ENCODE results near the gene BPHL. TPM values are rescaled to one million over a fixed set of nuclear protein-coding genes. Genes with fewer than 3 reads are reported as not detected.

Gene BPHL
- total and polyA plus RNA-seq, 2 experiments from 2014 or later, result 22.8 to 45.5 TPM

DNA sequence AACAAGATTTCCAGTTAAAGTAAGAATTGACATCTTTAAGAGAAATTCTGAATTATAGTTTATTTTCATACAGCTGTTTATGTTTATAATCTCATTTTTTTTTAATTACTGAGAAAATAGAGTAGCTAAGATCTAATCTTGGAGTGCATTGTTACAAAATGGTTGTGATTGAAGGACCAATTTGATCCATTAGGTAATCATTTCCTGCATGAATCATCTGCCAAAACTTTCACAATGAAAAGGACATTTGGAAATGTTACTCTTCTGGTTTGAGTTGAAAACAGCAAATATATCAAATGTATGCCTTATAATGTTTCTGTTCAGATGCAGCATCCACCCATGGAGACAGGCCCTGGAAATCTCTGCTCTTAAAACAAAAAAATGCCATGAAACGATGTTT lies 19.8 kb downstream of the BPHL start:
- no peak for ATAC-seq
- peaks cover 76% of the 10 kb centered on the region for H3K36me3 Mint-ChIP-seq (ENCODE audit: low read depth)

More for the DNA sequence above, 19.8 kb downstream of the BPHL start:
- Mint-ChIP-seq H3K9me3 (no peaks in the 10 kb centered on the region), H3K27me3 (ENCODE audit: insufficient read depth, low read depth, poor library complexity) (peaks cover 3% of the 10 kb centered on the region), H3K4me1 (peaks cover 20% of the 10 kb centered on the region), H3K4me3 (no peak overlapping the region), H3K27ac (no peak overlapping the region)
- no peaks in the 10 kb centered on the region; the same call in 1 of the 2 replicates for H4K20me1 ChIP-seq (replicated peaks; ENCODE audit: insufficient read depth)
- peaks cover 13% of the 10 kb centered on the region; the same call in 1 of the 2 replicates for H3F3A ChIP-seq (replicated peaks; ENCODE audit: low read depth)
- H3K4me1 ChIP-seq (ENCODE audit: insufficient read depth), result peaks cover 17% of the 10 kb centered on the region
- H3K4me2 ChIP-seq, result no peak overlapping the region
- no peak overlapping the region for H2AFZ ChIP-seq
- no peak for DNase-seq (ENCODE audit: low spot score)
- TF ChIP-seq POLR2AphosphoS5 (IDR thresholded peaks at IDR 0.05; ENCODE audit: low read depth), result no peak
- TF ChIP-seq, protein P1, sequence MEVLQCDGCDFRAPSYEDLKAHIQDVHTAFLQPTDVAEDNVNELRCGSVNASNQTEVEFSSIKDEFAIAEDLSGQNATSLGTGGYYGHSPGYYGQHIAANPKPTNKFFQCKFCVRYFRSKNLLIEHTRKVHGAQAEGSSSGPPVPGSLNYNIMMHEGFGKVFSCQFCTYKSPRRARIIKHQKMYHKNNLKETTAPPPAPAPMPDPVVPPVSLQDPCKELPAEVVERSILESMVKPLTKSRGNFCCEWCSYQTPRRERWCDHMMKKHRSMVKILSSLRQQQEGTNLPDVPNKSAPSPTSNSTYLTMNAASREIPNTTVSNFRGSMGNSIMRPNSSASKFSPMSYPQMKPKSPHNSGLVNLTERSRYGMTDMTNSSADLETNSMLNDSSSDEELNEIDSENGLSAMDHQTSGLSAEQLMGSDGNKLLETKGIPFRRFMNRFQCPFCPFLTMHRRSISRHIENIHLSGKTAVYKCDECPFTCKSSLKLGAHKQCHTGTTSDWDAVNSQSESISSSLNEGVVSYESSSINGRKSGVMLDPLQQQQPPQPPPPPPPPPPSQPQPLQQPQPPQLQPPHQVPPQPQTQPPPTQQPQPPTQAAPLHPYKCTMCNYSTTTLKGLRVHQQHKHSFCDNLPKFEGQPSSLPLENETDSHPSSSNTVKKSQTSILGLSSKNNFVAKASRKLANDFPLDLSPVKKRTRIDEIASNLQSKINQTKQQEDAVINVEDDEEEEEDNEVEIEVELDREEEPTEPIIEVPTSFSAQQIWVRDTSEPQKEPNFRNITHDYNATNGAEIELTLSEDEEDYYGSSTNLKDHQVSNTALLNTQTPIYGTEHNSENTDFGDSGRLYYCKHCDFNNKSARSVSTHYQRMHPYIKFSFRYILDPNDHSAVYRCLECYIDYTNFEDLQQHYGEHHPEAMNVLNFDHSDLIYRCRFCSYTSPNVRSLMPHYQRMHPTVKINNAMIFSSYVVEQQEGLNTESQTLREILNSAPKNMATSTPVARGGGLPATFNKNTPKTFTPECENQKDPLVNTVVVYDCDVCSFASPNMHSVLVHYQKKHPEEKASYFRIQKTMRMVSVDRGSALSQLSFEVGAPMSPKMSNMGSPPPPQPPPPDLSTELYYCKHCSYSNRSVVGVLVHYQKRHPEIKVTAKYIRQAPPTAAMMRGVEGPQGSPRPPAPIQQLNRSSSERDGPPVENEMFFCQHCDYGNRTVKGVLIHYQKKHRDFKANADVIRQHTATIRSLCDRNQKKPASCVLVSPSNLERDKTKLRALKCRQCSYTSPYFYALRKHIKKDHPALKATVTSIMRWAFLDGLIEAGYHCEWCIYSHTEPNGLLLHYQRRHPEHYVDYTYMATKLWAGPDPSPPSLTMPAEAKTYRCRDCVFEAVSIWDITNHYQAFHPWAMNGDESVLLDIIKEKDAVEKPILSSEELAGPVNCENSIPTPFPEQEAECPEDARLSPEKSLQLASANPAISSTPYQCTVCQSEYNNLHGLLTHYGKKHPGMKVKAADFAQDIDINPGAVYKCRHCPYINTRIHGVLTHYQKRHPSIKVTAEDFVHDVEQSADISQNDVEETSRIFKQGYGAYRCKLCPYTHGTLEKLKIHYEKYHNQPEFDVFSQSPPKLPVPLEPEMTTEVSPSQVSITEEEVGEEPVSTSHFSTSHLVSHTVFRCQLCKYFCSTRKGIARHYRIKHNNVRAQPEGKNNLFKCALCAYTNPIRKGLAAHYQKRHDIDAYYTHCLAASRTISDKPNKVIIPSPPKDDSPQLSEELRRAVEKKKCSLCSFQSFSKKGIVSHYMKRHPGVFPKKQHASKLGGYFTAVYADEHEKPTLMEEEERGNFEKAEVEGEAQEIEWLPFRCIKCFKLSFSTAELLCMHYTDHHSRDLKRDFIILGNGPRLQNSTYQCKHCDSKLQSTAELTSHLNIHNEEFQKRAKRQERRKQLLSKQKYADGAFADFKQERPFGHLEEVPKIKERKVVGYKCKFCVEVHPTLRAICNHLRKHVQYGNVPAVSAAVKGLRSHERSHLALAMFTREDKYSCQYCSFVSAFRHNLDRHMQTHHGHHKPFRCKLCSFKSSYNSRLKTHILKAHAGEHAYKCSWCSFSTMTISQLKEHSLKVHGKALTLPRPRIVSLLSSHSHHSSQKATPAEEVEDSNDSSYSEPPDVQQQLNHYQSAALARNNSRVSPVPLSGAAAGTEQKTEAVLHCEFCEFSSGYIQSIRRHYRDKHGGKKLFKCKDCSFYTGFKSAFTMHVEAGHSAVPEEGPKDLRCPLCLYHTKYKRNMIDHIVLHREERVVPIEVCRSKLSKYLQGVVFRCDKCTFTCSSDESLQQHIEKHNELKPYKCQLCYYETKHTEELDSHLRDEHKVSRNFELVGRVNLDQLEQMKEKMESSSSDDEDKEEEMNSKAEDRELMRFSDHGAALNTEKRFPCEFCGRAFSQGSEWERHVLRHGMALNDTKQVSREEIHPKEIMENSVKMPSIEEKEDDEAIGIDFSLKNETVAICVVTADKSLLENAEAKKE (CRISPR knock-in tag; IDR thresholded peaks at IDR 0.05), result no peak
- TF ChIP-seq ZNF114 (CRISPR knock-in tag; IDR thresholded peaks at IDR 0.05), result no peak
- TF ChIP-seq EZH2 (IDR thresholded peaks at IDR 0.05; ENCODE audit: low read depth, unreplicated experiment), result no peak
- no peak for TF ChIP-seq JUNB (IDR thresholded peaks at IDR 0.05; ENCODE audit: unreplicated experiment)
- TF ChIP-seq, protein P2, sequence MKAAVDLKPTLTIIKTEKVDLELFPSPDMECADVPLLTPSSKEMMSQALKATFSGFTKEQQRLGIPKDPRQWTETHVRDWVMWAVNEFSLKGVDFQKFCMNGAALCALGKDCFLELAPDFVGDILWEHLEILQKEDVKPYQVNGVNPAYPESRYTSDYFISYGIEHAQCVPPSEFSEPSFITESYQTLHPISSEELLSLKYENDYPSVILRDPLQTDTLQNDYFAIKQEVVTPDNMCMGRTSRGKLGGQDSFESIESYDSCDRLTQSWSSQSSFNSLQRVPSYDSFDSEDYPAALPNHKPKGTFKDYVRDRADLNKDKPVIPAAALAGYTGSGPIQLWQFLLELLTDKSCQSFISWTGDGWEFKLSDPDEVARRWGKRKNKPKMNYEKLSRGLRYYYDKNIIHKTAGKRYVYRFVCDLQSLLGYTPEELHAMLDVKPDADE (IDR thresholded peaks at IDR 0.05), result no peak
- TF ChIP-seq STAT1 (IDR thresholded peaks at IDR 0.05; ENCODE audit: unreplicated experiment), result no peak
- no peak for TF ChIP-seq NANOG (IDR thresholded peaks at IDR 0.05; ENCODE audit: borderline replicate concordance)
- no peak for TF ChIP-seq EZH2phosphoT487 (IDR thresholded peaks at IDR 0.05; ENCODE audit: unreplicated experiment)
- TF ChIP-seq ZNF331 (CRISPR knock-in tag; IDR thresholded peaks at IDR 0.05; ENCODE audit: low read depth), result no peak
- no peak for TF ChIP-seq CREB1 (CRISPR knock-in tag; IDR thresholded peaks at IDR 0.05; ENCODE audit: low read depth)
- TF ChIP-seq, protein P3, sequence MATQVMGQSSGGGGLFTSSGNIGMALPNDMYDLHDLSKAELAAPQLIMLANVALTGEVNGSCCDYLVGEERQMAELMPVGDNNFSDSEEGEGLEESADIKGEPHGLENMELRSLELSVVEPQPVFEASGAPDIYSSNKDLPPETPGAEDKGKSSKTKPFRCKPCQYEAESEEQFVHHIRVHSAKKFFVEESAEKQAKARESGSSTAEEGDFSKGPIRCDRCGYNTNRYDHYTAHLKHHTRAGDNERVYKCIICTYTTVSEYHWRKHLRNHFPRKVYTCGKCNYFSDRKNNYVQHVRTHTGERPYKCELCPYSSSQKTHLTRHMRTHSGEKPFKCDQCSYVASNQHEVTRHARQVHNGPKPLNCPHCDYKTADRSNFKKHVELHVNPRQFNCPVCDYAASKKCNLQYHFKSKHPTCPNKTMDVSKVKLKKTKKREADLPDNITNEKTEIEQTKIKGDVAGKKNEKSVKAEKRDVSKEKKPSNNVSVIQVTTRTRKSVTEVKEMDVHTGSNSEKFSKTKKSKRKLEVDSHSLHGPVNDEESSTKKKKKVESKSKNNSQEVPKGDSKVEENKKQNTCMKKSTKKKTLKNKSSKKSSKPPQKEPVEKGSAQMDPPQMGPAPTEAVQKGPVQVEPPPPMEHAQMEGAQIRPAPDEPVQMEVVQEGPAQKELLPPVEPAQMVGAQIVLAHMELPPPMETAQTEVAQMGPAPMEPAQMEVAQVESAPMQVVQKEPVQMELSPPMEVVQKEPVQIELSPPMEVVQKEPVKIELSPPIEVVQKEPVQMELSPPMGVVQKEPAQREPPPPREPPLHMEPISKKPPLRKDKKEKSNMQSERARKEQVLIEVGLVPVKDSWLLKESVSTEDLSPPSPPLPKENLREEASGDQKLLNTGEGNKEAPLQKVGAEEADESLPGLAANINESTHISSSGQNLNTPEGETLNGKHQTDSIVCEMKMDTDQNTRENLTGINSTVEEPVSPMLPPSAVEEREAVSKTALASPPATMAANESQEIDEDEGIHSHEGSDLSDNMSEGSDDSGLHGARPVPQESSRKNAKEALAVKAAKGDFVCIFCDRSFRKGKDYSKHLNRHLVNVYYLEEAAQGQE (IDR thresholded peaks at IDR 0.05; ENCODE audit: unreplicated experiment), result no peak
- TF ChIP-seq, protein P4, sequence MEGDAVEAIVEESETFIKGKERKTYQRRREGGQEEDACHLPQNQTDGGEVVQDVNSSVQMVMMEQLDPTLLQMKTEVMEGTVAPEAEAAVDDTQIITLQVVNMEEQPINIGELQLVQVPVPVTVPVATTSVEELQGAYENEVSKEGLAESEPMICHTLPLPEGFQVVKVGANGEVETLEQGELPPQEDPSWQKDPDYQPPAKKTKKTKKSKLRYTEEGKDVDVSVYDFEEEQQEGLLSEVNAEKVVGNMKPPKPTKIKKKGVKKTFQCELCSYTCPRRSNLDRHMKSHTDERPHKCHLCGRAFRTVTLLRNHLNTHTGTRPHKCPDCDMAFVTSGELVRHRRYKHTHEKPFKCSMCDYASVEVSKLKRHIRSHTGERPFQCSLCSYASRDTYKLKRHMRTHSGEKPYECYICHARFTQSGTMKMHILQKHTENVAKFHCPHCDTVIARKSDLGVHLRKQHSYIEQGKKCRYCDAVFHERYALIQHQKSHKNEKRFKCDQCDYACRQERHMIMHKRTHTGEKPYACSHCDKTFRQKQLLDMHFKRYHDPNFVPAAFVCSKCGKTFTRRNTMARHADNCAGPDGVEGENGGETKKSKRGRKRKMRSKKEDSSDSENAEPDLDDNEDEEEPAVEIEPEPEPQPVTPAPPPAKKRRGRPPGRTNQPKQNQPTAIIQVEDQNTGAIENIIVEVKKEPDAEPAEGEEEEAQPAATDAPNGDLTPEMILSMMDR (conservative IDR thresholded peaks at IDR 0.05; ENCODE audit: low read depth in 2 of 2), result no peak
- no peak overlapping the region for H3K4me3 ChIP-seq
- H3K27me3 ChIP-seq (ENCODE audit: insufficient read depth), result no peaks in the 10 kb centered on the region
- H3K27ac ChIP-seq (ENCODE audit: low read depth), result peak overlapping the region; percentile 53; the same call in 1 of the 2 replicates
- peaks cover 24% of the 10 kb centered on the region for H3K36me3 ChIP-seq (ENCODE audit: insufficient read depth)
- H3K79me2 ChIP-seq (replicated peaks; ENCODE audit: insufficient read depth), result no peaks in the 10 kb centered on the region
- no peaks in the 10 kb centered on the region for H3K9me2 ChIP-seq (ENCODE audit: insufficient read depth)
